ENCODE measurements around the gene TMEM9. TPM values are rescaled to one million over a fixed set of nuclear protein-coding genes. Genes with fewer than 3 reads are reported as not detected.
A peak's percentile ranks its signal among the peaks of the same experiment; 100 is the strongest.
"Not testable (repeated sequence)": the region's sequence is repeated elsewhere in the genome, so short reads cannot be mapped to it uniquely, and the experiment has no call there.

The TMEM9 gene
- total and polyA plus RNA-seq, 8 donors = 21.7 to 53.8 (median 48.0) TPM

DNA sequence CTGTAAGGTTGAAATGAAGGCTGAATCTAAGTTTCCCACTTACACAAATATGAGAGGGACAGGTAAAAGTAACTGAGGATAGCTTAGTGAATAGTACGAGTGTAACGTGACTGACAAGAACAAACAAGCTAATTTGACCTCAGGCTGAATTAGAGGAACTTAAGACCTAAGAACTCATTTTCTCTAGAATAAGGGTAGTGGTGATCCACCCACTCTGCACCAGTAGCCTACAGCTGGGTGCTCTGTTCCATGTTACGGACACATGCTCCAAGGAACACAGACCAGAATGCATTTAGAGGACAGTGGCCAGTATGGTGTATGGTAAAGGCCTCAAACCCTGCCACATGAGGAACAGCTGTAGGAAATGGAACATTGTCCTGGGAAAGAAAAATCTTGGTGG is 14.9 kb upstream of the TMEM9 start:
- Histone ChIP-seq H3K9me3 (no peaks in the 10 kb centered on the region), H3K4me1 (peaks cover 4 to 20% (median 16%) of the 10 kb centered on the region in 4 donors), H3K36me3 (no peaks in the 10 kb centered on the region), H3K27ac (peak overlapping the region in 2 of 5 donors; percentile 8 to 96), H3K27me3 (no peaks in the 10 kb centered on the region), H3K4me3 (no peak overlapping the region)
- intact Hi-C loops (cut with DNase I; ENCODE audit: low total_unique reads) = no loop called here
- no peak for TF ChIP-seq EP300 (IDR thresholded peaks at IDR 0.05)
- no peak for DNase-seq
- WGBS, 5 donors = 59 to 98% (median 71%) methylated on average over 3 of the region's 3 CpGs

DNA sequence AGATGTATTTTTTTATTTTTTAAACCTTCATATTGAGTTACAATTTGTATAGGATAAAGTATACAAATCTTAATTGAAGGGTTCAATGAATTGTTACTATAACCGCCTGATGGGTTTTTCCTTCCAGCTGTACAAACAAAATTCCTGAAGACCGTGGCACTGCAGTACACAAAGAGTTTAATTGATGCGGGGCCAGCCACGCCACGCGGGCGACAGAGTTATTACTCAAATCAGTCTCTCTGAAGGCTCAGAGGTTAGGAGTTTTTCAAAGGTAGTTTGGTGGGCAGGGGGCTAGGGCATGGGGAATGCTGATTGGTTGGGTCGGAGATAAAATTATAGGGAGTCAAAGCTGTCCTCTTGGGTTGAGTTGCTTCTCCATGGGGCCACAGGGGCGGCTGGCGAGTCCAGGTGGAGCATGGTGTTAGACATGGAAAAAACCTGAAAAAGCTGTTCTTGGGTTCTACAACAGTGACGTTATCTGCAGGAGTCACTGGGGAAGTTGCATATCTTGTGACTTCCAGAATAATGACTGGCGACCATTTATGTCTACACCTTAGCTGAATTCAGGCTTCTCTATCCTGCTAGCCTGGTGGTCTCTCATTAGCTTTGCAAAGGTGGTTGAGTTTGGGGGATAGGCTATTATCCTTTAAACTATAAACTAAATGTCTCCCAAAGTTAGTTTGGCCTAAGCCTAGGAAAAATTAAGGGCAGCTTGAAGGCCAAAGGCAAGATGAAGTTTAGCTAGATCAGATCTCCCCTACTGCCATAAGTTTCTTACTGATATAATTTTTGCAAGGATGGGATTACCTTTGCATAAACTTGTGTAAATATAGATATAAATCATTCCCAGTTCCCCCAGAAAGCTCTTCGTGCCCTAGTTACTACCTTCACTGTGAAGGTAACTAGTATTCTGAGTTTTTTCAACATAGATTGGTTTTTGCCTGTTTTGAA is 13.0 kb upstream of the TMEM9 start:
- no peaks in the 10 kb centered on the region for H3K36me3 ChIP-seq
- TF ChIP-seq, protein P1, sequence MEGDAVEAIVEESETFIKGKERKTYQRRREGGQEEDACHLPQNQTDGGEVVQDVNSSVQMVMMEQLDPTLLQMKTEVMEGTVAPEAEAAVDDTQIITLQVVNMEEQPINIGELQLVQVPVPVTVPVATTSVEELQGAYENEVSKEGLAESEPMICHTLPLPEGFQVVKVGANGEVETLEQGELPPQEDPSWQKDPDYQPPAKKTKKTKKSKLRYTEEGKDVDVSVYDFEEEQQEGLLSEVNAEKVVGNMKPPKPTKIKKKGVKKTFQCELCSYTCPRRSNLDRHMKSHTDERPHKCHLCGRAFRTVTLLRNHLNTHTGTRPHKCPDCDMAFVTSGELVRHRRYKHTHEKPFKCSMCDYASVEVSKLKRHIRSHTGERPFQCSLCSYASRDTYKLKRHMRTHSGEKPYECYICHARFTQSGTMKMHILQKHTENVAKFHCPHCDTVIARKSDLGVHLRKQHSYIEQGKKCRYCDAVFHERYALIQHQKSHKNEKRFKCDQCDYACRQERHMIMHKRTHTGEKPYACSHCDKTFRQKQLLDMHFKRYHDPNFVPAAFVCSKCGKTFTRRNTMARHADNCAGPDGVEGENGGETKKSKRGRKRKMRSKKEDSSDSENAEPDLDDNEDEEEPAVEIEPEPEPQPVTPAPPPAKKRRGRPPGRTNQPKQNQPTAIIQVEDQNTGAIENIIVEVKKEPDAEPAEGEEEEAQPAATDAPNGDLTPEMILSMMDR (IDR thresholded peaks at IDR 0.05) = no peak
- TF ChIP-seq POLR2A (IDR thresholded peaks at IDR 0.05) = no peak
- no peak for TF ChIP-seq POLR2AphosphoS5 (IDR thresholded peaks at IDR 0.05)
- no peak for TF ChIP-seq EP300 (IDR thresholded peaks at IDR 0.05)
- no peak overlapping the region for H3K4me3 ChIP-seq
- H3K4me1 ChIP-seq = peaks cover 4 to 20% (median 16%) of the 10 kb centered on the region in 4 donors
- peak overlapping the region in 1 of 5 donors; percentile 7 for H3K27ac ChIP-seq
- no peaks in the 10 kb centered on the region for H3K9me3 ChIP-seq
- no peaks in the 10 kb centered on the region for H3K27me3 ChIP-seq
- WGBS, 5 donors = 46 to 55% (median 53%) methylated on average over 13 of the region's 13 CpGs
- intact Hi-C loops (cut with DNase I; ENCODE audit: low total_unique reads) = no loop called here
- DNase-seq = peak; percentile 58 to 63

DNA sequence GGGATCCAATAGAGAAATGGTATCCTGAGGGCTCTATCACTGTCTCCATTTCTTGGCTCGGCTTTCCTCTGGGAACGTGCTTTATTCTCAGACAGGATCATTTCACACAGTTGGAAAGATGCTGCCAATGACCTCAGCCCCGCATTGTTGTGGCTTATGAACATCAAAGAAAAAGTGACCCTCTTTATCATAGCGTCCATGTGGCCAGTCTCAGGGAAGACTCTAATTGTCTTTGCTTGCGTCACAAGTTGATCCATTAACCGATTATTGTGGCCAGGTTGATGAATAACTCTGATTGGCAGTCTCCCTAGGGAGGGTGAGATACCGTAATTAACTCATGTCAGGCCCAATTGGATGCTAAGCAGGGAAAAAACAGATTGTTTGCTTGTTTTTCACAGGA is 10.4 kb upstream of the TMEM9 start:
- Histone ChIP-seq H3K27me3 (no peaks in the 10 kb centered on the region), H3K4me3 (no peak overlapping the region), H3K9me3 (no peaks in the 10 kb centered on the region), H3K27ac (no peak overlapping the region), H3K4me1 (peaks cover 0 to 8% (median 0%) of the 10 kb centered on the region in 4 donors), H3K36me3 (no peaks in the 10 kb centered on the region)
- no peak for DNase-seq
- WGBS, 5 donors = 66 to 73% (median 70%) methylated on average over 7 of the region's 7 CpGs
- TF ChIP-seq POLR2A (IDR thresholded peaks at IDR 0.05) (no peak), POLR2AphosphoS5 (IDR thresholded peaks at IDR 0.05) (no peak), EP300 (IDR thresholded peaks at IDR 0.05) (no peak)
- TF ChIP-seq, protein P1 (IDR thresholded peaks at IDR 0.05) = no peak
- intact Hi-C loops (cut with DNase I; ENCODE audit: low total_unique reads) = no loop called here

DNA sequence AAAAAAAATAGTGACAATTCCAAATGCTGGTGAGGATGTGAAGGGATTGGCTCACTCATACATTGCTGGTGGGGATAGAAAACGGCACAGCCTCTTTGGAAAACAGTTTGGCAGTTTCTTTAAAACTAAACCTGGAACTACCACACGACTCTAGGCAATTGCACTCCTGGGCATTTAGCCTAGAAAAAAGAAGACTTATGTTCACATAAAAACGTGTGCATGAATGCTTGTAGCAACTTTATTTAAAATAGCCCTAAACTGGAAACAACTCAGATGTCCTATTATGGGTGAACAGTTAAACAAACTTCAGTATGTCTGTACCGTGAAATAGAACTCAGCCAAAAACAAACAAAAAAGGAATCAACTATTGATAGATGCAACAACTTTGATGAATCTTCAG is 9.4 kb upstream of the TMEM9 start:
- H3K27ac ChIP-seq = no peak overlapping the region
- H3K4me1 ChIP-seq = peaks cover 0 to 8% (median 0%) of the 10 kb centered on the region in 4 donors
- DNase-seq = no peak
- intact Hi-C loops (cut with DNase I; ENCODE audit: low total_unique reads) = no loop called here
- H3K4me3 ChIP-seq = no peak overlapping the region
- no peaks in the 10 kb centered on the region for H3K9me3 ChIP-seq
- H3K27me3 ChIP-seq = no peaks in the 10 kb centered on the region
- no peaks in the 10 kb centered on the region for H3K36me3 ChIP-seq
- WGBS, 5 donors = 46 to 61% (median 53%) methylated on average over 4 of the region's 4 CpGs
- TF ChIP-seq POLR2A (IDR thresholded peaks at IDR 0.05) = no peak
- TF ChIP-seq EP300 (IDR thresholded peaks at IDR 0.05) = no peak
- TF ChIP-seq, protein P1 (IDR thresholded peaks at IDR 0.05) = no peak
- no peak for TF ChIP-seq POLR2AphosphoS5 (IDR thresholded peaks at IDR 0.05)

DNA sequence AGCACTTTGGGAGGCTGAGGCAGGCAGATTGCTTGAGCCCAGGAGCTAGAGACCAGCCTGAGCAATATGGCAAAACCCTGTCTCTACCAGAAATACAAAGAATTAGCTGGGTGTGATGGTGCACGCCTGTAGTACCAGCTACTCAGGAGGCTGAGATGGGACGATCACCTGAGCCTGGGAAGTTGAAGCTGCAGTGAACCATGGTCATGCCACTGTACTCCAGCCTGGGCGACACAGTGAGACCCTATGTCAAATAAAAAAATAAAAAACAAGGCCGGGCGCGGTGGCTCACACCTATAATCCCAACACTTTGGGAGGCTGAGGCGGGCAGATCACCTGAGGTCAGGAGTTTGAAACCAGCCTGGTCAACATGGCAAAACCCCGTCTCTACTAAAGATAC is 8.8 kb upstream of the TMEM9 start:
- intact Hi-C loops (cut with DNase I; ENCODE audit: low total_unique reads); H3K36me3 ChIP-seq; H3K9me3 ChIP-seq; H3K4me3 ChIP-seq; DNase-seq; H3K4me1 ChIP-seq; H3K27ac ChIP-seq; H3K27me3 ChIP-seq: not testable (repeated sequence)
- 83 to 93% (median 88%) methylated on average over 8 of the region's 8 CpGs for WGBS, 5 donors

Data from stomach (tissue), 9 donors.